GM19328 (cell line): ENCODE results near the gene MLPH.

Experiments used
- ATAC-seq: cut with Tn5 transposase; IDR thresholded peaks from one replicate; pipeline ENCODE4 v1.9.1; 2021; ENCODE audit warnings: mild to moderate bottlenecking, moderate library complexity; ENCODE audit not compliant: unreplicated experiment

MLPH gene

DNA sequence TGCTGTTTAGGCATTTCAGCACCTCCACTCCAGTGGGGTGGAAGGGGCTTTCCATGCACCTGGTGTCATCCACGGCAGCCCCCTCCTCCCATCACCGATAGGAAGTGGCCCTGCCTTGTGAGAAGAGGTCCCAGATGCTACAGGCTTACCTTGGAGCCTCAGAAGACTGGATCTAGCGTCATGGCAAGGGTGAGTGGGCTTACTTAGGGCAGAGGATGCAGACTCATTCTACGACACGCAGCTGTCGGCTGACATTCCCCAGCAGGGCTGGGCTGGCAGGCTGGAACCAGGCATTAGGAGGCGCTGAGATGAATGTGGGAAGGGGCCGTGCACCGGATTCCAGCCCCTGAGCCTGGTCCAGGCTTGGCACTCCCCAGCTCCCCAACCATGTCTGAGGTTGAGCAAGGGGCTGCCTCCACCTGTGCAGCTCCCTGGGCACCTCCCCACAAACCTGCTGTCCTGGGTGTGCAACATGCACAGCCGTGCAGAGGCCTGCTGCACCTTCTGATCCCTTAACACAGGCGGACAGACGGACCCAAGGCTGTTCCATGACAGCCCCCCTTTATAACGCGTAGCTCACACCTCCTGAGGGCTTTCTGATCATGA, 77.6 kb downstream of the MLPH start:
- no peak for ATAC-seq

DNA sequence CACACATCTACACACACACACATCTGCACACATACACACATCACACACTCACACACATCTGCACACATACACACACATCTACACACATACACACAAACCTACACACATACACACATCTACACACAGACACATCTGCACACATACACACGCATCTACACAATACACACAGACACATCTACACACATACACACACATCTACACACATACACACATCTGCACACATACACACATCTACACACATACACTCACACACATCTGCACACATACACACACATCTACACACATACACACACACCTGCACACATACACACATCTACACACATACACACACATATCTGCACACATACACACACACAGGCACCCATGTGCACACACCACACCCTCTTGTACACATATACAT, 78.9 kb downstream of the MLPH start:
- ATAC-seq, result no peak

DNA sequence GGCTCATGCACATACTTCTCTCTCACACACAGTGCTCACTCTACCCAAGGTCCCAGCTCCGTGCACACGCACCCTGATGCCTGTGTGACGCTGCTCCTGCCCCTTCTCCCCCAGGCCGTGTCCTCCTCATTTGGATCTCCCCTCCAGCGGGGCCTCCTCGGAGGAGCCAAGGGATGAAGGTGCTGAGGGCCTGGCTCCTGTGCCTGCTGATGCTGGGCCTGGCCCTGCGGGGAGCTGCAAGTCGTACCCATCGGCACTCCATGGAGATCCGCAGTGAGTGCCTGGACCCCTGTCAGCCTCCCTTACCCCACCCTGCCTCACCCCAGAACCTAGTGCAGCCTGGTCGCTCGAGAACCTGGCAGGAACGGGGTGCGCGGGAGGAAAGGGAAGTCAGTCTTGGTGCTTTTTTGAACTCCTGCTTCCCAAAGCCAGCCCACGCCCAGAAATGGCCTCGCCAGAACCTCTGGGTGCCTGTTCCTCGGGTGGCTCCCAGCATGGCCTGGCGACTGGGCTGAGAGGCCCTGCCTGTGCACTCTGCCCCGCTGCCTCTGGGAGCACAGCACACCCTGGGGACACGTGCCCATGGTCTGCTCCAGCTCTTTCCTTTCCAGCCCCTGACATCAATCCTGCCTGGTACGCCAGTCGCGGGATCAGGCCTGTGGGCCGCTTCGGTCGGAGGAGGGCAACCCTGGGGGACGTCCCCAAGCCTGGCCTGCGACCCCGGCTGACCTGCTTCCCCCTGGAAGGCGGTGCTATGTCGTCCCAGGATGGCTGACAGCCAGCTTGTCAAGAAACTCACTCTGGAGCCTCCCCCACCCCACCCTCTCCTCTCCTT, 79.6 kb downstream of the MLPH start, which contains the start of gene PRLH:
PRLH (plus strand) TSS at position 174 of the 835 bp plus-strand sequence; CDS start at position 174, 0 bp downstream.
- ATAC-seq, result no peak

DNA sequence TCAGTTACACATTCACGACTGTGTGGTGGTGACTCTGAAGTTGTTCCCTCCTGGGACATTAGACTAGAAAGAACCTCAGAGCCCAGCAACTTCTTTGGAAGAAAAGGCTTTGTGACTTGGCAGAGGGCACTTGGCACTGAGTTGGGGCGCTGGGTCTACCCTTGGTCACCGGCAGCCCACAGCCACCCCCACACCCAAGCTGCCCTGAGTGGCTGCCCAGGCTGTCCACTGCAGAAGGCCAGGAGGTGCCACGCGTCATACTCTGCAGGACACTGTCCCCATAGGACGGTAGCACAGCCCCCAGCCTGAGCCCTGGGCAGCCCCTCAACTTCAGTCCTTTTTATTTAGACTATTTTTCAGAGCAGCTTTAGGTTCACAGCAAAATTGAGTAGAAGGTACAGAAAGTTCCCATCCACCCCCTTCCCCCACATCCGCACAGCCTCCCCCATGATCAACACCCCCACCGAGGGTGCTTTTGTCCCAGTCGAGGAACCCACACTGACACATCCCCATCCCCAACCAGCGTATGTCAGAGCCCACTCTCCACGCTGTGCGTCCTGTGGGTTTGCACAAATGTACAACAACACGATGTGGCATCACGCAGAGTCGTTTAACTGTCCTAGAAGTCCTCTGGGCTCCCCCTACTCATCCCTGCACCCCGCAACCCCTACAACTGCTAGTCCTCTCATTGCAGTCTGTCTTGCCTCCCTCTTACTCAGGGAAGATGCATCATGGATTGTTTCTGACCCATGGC, 80.4 kb downstream of the MLPH start:
- ATAC-seq, result no peak

DNA sequence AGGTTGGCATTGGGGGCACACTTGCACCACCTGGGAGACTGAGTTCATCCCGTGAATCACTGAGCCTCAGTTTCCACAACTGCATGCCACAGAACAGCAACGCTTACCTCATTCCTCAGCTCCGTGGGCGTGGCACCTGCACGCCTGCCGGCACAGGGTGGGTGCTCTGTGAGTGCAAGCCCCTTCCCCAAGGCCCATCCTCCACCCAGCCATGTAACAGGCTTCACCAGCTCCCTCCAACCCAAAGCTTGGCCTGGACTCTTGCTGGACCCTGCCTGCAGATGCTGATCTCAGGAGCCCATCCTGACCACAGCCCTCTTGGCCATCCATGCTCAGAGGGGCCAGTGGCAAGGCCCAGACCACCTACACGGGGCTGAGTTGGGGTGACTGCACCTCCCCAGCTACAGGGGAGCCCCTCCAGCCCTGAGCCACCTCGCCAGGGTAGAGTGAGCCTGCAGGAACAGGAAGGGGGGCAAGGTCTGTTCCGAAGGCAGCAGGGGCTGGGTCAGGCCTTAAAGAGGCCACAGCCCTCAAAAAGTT, 81.1 kb downstream of the MLPH start:
- no peak for ATAC-seq

DNA sequence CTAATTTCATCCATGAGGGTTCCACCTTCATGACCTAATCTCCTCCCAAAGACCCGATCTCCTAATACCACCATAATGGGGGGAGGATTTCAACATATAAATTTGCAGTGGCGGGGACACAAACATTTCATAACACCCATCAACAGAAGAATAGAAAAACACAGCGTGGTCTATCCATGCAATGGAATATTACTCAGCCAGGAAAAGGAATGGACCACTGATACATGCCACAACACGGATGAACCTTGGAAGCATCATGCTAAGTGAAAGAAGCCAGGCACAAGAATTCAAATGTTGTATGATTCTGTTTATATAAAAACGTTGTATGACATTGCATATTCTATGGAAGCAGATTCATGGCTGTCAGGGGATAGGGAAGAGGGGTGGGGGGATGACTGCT, 82.0 kb downstream of the MLPH start:
- ATAC-seq, result no peak

DNA sequence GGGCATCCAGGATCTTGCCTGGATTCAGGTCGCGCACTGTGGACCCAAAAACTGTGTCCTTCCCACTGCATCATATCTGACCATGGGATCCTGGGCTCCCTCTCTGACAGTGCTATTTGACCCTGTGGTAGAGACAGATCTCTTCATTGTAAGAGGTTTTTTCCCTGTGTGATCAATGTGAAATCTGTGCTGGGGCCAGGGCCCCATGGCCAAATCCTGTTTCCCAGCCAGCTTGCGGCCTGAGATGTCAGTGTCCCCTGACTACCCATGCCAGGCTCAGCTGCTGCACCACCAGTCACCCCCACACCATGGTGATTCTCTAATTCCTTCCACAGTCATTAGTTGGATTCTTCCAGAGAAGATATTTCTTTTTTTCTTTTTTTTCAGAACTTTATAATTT, 82.8 kb downstream of the MLPH start:
- no peak for ATAC-seq

DNA sequence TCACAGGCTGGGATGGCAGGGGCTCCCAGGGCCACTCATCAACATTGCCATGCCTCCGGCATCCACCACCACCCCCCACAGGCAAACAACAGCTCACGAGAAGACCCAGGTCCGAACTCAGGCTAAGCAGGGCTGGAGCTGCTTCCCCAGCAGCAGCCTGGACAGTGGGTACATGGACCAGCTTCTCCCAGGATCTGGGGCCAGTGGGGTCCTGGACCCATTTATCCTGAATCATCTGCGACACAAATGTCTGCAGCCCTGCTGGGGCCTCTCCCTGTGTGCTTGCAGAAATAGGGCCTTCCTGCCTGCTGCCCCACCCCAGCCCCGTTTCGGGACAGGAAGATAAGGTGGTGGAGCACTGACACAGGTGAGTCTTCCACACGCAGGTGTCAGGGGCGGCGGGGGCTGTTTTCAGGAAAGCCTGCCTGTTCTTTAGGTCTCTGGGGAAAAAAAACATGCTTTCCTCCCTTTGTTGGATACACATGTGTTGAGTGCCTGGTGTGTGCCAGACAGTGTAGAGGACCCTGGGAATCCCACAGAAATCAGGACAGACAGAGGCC, 83.8 kb downstream of the MLPH start:
- ATAC-seq, result no peak

DNA sequence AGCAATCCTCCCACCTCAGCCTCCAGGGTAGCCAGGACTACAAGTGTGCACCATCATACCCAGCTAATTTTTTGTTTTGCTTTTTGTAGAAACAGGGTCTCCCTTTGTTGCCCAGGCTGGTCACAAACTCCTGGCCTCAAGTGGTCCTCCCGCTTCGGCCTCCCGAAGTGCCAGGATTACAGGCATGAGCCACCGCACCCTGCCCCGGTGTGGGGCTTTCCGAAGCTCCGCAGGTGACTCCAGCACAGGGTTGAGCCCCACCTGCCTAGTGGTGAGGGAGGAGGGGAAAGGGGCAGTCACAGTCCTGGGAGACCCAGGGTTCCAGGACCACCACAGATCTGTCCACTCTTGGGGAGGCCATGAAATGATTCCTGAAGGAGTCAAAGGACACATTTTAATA, 84.5 kb downstream of the MLPH start:
- ATAC-seq, result no peak

DNA sequence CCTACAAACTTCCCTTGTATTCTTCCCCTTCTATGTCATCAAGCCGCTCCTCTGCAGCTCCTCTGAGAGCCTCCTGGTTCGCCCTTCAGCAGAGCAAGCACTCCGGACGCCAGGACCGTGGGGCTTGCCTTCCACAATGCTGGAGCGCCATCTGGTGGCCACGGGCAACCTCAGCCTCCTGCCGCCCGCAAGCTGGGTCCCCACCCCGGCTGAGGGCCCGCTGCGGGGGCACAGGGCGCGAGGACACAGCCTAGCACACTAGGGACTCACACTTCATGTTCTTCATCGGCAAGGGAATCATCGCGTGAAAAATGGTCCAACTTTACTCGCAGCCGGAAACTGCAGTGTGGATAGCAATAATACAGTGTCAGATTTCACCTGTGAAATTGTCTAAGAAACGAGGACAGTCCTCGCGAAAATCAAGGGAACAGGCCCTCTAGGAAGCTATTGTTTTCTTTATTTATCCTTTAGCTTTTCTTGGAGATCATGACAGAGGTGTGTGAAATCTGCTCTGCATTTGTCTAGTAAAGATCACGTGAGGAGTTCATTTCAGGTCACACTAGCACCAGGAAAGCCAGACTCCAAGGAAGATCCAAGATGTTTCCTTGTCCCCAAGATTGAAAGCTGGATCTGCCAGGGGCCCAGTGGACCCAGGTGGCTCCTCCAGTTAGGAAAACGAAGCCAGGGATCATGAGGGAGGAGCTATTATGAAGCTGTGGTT, 85.1 kb downstream of the MLPH start:
- no peak for ATAC-seq

DNA sequence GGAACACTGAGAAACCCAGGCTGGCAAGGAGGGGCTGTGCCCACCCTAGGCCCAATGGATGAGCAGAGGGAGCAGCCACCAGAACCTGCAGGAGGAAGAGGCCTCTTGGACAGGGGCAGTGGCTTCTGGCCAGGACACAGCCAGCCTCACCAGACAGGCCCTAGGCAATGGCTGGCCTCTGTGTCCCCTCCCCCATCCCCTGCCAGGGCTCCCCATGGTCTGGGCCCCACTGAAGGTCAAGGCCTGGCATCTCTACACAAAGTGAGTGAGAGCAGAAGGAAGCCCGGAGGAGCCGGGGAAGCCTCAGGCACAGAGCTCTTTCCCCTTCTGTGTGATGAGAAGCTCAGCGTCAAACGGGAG, 85.7 kb downstream of the MLPH start:
- ATAC-seq, result no peak

DNA sequence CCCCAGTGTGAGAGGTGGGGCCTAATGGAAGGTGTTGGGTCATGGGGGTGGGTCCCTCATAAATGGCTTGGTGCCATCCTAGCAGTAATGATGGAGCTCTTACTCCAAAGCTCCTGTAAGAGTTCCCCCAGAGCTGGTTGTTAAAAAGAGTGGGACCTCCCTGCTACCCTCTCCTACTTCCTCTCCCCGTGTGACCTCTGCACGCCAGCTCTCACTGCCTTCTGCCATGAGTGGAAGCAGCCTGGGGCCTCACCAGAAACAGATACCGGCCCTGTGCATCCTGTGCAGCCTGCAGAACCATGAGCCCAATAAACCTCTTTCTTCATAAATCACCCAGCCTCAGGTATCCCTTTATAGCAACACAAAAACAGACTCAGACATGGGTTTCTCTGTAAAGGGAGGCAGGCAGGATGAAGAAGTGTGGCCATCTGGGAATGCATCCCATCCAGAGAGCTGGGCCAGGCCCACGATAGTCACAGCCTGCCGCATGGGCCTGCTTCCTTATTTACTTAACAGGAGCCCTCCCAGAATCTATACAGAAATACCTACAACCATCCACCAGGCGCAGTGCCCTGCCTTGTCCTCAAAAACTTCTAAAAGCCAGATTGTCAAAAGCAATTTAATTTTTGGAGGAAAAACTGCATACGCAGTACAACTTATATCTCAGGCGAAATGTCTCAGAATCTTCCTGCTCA, 86.8 kb downstream of the MLPH start:
- ATAC-seq, result no peak

DNA sequence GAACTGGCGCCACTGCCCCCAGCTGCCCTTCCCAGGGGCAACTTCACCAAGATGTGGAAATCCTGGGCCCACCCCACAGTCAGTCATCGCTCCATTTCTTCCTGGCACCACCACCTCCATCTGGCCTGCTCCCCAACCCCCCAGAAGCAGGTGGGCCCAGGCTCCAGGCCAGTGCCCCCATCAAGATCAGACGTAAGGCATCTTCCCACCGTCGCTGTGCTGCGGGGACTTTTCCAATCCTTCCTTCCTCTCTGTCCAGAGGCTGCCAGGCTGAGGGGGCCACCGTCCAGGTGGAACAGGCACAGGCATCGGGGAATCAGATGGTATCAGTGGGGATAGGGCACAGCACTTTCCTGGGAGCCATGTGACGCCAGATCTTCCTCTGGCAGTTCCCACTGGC, 87.4 kb downstream of the MLPH start:
- ATAC-seq, result no peak

DNA sequence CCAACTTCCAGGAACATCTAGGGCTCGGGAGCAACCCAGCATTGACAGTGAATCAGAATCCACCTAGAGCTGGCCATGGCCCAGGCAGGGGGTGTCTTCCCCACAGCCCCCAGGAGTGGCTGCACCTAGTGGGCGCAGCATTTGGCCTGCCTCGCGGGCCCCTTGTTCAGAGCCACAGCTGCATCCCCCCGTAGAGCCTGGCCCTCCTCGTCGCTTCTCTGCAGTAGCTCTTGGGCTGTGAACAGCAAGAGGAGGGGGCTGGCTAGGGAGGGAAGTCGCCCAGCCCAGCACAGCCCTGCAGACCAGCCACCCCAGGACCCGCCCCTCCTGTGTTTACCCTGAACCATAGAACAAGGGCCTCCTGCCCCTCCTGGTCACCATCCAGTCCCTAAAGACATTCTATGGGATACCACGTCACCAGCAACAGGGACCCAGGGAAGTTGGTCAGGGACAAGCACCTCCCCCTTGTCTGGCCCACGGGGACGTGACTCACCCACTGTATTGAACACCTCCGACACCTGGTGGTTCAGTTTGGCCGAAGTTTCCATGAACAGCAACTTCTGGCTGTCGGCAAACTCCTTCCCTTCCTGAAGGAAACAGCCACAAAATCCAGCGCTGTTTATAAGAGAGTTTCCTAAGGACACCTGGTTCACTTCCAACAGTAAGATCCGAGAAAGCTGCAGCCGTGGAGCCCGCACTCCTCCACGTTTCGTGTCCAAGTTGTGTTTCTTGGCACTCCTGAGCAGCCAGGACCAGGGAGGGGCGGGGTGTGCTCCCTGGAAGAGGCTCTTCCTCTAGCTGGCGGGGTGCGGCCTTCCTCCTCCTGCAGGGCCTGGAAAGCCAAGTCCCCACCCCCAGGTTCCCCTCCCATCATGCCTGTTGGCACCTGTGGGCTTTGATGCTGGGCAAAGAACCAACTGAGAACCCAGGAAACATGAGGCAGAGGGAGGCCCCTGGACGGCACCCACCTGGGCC, 88.1 kb downstream of the MLPH start:
- no peak for ATAC-seq

DNA sequence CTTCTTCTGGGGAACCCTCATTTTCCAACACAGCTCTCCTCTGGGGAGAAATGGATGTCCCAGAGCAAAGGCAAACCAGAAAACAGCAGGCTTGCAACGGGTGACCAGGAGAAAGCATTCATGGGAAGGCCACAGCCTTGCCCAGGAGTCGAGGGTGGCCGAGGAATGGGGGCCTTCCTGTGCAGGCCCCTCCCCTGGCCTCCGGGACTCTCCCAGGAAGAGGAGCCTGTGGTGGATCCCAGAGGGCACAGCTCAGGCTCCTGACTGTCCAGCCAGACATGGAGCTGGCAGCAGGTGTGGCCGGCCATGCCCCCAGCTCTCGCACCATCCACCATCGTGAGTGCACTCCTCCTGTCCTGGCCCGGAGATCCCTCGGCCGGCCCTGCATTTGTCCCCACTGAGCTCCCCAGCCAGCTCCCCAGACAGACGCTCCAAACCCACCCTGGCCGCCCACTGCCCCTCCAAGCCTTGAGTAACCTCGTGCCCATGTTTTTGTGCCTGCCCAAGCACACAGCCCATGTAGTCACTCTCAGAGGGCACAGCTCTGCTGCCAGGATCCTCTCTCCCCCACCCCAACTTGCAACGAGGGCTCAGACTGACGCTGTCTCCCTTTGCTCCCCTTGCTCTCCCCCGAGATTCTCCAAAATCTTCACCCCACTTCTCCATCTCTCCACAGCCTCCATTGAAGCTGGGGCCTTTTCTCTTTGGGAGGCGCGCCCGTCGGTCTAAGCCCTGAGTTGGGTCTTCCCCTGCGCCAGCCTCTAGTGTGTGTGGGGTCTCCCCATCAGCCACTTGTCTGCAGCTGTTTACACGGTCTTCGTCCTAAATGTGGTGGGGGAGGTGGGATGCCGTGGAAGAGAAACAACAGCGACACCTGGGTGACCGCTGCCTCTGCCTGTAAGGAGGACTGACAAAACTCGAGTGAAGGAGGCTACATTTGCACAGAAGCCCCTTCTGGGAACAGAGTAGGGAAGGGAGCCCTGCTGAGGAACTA, 89.1 kb downstream of the MLPH start:
- no peak for ATAC-seq

DNA sequence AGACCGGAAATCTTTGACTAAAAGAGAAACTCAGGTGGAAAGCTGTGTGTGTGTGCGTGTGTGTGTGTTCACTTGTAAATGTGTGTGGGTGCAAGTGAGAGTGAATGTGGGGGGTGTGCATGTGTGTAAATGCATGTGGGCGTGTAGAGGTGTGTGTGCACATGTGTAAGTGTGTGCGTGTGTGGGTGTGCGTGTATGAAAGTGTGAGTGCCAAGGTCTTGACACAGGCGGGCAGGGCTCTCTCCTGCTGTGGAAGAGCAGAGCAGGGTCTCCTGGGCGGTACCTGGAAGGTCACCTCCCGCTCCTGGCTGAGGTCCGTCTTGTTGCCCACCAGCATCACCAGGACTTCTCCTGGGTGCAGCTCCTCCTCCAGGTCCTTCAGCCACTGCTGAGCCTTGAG, 89.9 kb downstream of the MLPH start:
- no peak for ATAC-seq

DNA sequence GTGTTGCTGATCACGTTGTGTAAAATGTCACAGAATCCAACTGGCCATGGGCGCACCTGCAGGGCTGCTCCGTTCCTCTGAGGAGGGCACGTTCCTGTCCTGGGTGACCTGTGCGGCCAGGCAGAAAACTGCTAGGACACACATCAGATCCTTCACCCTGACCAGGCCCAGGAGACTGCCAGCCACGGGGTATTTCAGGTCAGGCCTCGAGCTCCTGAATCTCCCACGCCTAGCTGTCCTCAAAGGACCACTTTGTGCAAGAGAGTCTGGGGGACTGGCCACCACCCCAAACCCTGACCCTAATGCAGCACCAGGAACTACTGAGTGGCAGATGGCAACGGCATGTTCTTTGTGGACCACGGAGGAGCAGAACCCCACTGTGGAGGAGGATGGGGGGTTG, 90.4 kb downstream of the MLPH start:
- no peak for ATAC-seq
